Right ventricle myocardium inferior (tissue), 1 donor: ENCODE results near the gene SMIM36. TPM values are rescaled to one million over a fixed set of nuclear protein-coding genes. Genes with fewer than 3 reads are reported as not detected.
"Not testable (repeated sequence)": the region's sequence is repeated elsewhere in the genome, so short reads cannot be mapped to it uniquely, and the experiment has no call there.

Experiments used
- ATAC-seq: fragments of 200-7000 bp; cut with Tn5 transposase; one replicate; pipeline ENCODE4 v1.9.1; 2020; ENCODE audit warnings: mild to moderate bottlenecking, moderate library complexity
- DNase-seq: peaks from one replicate; pipeline ENCODE4 v3.0.0; 2021; ENCODE audit errors: missing footprints
- intact Hi-C: fragments of 100-400 bp; cut with DNase I; formaldehyde crosslinking; loops from one replicate; pipeline ENCODE4 v1.11.0; 2022
- total RNA-seq: library from RNA; stranded (reverse); fragmentation: NEBNext Ultra II Directional; extraction: Animal tissue kit (Norgen Biotek cat#: 25700); gene quantifications from one replicate; pipeline ENCODE4 v1.2.1, GENCODE V29; 2021
- donor health status: DM: no; HTN: yes; CAD: no; lungs with severe emphysema.

The SMIM36 gene
- total RNA-seq, 1 donor from 2014 or later, result not detected

DNA sequence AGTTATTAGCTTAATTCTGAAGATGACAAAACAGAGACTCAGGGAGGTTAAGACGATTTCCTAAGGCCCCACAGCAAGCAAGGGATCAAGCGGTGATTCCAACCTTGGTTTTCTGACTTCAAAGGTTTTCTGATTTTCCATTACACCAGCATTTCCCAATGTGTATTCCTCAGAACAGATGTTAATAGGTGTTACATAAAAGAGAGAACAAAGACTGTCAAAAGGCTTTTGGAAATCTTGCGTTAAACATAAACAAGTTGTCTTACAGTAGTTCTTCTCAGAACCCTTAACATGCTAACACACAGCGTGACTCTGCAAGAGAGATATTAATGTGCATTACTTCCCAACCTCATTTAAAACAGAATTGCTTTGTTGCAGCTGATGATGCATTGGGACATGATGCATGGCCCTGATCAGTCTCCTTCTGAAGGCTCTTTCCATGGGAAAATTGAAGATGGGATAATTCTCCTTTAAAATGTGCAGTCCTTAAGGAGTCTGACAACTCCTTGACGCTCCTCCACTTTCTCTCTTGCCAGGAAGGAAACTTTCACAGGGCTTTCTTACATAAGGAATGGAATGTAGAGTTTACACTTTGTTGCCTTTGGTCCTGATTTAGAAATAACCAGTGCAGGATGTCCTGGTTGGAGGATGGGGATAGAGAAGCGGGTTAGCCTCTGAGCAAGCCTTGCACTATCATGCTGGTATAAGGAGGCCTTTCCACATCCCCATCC, 68.1 kb downstream of the SMIM36 start:
- intact Hi-C loops, result no loop called here
- no peak for ATAC-seq
- no peak for DNase-seq

DNA sequence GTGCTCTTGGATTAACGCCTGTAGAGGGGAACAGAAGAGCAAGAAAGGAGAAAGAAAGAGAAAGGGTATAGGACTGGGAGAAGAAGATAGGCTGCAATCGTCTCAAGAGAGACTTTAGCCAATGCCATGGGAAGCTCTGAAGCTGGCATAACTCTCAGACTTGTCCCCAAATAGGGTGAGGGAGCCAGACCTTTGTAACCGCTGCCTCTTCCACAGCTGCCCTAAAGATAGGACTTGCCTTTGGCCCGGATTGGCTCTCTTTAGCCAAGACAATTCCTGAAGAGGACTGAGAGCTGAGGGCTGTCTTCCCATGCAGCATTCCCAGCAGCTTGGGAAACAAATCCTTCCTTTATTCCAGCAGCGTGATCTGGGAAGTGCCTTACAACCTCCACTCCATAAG, 68.8 kb downstream of the SMIM36 start:
- no peak for DNase-seq
- peak; percentile 75 for ATAC-seq
- intact Hi-C loops, result no loop called here

- intact Hi-C loops, result no loop called here
Measured at GRCh38 chr17:55441544-55441943, 69.7 kb downstream of the SMIM36 start.

DNA sequence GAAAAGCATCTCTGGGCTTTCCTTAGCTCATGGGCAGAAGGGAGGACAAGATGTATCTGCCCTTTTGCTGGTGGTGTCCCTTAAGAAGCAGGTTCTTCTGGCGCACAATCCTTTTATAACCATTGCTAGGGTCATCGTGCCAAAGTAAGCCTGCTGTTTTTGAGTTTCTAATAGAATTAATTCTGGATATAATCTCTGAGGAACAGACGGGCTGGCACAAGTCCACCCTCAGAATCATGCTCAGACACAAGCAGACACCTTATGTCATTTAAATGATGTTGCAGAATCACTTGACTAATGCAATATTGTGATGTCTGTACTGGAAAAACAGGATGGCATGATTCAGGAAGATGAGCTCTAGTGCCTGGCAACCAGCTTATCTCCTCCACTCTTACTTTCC, 70.9 kb downstream of the SMIM36 start:
- intact Hi-C loops, result no loop called here
- DNase-seq, result no peak
- no peak for ATAC-seq

More at GRCh38 chr17:55441544-55441943, 69.7 kb downstream of the SMIM36 start:
- no peak for DNase-seq
- no peak for ATAC-seq

- no peak for ATAC-seq
- no peak for DNase-seq
Measured at GRCh38 chr17:55437159-55437605, 74.1 kb downstream of the SMIM36 start.

DNA sequence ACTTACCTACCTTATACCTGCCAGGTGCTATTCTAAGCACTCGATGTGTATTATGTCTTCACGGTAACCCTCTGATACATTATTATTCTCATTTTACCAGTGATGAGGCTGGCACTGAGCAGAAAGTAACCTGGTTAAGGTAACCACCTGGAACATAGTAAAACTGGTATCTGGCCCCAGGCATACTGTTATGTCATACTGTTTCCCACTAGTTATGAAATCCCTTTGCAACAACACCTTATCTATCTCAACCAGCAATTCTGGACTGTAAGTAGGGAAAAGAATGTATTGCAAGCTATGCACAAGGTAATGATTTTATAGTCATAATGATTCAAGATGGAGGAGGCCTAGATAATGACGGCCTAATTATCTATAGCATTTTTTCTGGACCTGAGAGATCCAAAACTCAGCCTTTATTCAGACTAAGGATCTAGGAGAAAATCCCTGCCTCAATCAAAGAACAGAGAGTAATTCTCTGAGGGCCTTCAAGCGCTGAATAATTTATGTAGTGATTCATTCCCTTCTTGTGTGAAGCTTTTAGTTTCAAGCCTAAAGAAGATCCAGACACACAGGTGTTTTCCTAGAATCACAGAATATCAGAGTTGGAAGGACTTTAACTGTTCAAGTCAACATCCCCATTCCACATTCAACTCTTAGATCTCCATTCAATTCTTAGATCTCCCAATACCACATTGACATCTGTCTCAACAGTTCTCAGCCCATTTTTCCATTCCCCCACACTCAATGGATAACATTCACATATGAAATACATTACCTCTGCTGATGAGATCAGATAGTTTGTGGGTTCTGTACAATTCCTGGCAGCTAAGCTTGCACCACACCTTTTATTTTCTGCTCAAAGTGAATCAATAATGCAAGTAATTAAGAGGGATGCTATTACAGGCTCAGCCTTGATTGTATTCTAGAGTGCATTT, 74.8 kb downstream of the SMIM36 start:
- DNase-seq, result no peak
- intact Hi-C loops, result no loop called here
- no peak for ATAC-seq

More at GRCh38 chr17:55437159-55437605, 74.1 kb downstream of the SMIM36 start:
- intact Hi-C loops, result no loop called here

DNA sequence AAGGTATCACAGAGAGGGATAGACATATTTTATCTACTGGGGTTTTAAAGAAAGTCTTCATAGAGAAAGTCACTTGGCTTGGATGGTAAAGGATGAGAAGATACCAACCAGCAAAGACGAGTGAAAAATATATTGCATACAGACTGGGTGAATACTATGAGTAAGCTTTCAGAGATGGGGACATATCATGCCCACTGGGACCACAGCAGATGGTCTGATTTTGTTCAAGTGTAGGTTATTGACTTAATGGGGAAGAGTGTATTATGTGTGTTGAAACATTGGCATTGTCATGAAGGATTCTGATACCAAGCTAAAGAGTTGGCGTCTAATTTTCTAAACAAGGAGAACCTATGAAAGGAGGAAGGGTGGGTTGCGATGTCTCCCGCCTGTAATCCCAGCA, 75.8 kb downstream of the SMIM36 start:
- no peak for ATAC-seq
- intact Hi-C loops, result no loop called here
- DNase-seq, result no peak

DNA sequence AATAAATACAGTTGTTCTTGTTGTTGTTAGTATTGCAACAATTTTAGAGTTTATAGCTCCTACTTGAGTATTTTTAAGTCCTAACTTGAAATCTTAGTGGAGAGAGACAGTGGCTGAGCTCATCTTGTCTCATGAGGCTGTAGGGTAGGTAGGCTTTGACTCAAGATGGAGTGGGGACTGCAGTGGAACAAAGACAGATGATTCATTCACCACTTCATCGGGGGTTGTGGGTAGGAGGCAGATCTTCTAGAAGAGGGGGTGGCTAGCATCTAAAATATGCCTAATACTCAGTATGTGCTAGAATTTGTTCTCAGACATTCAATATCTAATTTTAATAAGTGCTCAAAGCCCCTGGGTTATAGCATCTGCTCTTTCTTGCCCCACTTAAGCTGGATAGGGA, 76.5 kb downstream of the SMIM36 start:
- DNase-seq (no peak), ATAC-seq (no peak)
- intact Hi-C loops, result no loop called here

- DNase-seq, result no peak
- ATAC-seq, result peak; percentile 14
- intact Hi-C loops, result no loop called here
Measured at GRCh38 chr17:55433629-55434422, 77.4 kb downstream of the SMIM36 start.

DNA sequence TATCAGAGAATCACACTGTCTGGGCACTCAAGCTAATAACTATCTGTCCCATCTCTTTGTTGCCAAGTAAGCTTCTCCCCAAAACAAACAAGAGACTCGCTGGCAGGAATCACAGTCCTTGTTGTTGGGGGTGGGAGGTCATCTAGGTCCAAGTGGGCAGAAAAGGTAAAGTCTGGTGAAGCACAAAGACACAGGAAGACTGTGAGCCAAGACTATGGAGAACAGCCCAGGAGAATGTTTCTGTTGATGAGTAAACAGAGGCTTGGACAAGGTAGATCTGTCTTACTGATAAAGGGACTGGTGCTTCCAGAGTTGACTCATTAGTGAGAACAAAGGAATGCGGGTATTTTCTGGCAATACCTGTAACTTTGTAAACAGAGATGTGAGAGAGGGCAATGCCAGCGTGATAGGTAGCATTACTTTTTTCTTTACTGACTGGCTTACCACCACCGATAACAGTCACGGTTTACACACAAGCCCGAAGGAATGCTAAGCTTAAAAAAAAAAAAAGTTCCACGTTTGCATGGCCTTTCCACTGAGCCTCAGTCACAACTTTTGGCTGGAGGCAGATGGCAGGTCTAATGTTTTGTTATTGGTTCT, 78.1 kb downstream of the SMIM36 start:
- intact Hi-C loops, result no loop called here
- no peak for DNase-seq
- ATAC-seq, result no peak

DNA sequence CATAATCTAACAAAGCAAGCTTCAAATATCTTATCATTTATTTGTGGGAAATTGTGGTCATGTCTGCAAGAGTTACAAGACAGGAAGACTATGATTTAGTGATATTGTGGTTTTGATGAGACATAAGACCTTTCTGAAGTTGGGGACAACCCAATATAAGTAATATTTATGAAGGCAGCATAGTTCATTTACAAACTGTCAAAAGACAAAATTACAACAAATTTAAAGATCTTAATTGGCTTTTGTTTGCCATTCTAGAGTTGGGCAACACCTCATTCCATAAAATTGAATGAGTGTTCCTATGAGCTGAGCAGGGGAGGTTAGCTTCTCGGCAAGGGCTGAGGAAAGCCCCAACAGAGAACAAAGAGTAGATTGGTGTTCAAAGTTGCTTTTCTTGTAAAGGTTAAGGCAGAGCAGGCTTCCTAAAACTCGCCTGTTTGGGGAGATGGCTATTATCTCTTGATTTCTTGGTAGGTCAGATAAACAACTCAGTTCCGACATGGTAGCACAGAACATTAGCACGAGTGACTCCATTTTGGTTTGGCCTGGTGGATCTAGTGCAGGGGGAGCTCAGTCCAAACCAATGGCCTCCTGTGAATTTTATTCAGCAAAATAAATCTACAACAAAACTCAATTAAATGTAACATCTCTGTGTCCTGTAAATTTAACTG, 78.8 kb downstream of the SMIM36 start:
- DNase-seq (no peak), ATAC-seq (no peak)
- intact Hi-C loops, result no loop called here

GRCh38 chr17:55431914-55432313, 79.3 kb downstream of the SMIM36 start:
- intact Hi-C loops, DNase-seq, ATAC-seq: not testable (repeated sequence)

DNA sequence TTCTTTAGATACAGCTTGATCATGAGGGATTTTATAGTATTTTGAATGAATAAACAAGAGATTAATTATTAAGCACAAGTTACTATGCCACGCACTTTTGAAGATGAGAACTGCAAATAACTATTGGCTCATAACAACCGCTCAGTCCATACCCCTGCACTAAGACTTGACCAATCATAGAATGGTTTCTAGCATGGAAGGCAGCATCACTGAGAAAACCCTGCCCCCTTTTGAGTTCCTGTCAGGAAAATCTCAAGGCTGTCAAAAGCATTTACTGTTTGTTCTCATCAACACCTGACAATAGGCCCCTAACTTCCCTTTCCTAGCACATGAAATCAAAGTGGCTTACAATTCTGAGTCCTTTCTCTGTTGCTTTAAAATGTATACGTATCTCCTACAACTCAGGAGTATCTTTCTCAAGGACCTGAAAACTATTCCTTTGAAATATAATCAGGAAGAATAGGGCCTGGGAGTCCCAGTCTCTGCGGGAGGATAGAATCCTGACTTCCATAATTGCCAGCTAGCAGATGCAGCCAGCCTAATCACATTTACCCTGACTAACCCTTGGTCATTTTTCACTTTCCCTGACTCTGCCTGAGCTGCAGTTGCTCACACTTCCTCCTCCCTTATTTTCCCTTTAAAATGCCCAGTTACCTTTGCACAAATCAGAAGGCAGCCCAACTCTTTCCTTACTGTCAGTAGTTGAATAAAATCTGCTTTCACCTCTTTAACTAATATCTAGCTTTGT, 80.5 kb downstream of the SMIM36 start:
- peak; percentile 87 for ATAC-seq
- DNase-seq, result no peak
- intact Hi-C loops, result no loop called here

- ATAC-seq (no peak), DNase-seq (no peak)
- intact Hi-C loops, result no loop called here
Measured at GRCh38 chr17:55427587-55427882, 83.7 kb downstream of the SMIM36 start.

DNA sequence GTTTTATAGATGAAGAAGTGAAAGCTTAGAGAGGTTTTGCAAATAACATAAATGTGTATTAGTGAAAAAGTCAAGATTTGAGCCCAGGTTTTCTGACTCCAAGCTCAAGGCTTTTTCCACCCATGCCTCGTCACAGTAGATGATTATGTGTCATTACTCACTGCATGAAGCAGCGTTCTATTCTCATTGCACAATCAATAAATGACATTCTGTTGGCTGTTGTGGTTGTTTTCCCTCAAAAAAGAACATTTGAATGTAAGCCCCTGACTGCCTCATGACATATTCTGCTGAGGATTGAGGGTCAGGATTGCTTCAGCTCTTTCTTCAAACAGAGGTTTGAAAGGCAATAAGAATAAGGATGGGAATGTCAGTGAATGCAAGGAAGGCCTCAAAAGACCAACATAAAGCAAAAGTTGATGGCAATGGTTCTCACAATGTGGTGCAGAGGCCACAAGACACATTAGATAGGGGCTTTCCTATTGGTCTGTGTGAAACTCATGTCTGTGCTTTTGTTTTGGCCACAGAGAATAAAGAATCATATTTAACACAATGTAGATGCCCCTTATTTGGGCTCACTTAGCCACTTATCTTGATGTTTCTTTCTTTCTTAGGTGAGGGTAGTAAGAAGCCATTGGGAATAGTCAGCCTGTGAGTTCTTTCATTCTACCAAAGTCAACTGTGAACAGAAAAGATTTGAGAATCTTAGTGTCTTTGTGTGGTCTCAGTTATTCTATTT, 84.2 kb downstream of the SMIM36 start:
- ATAC-seq (no peak), DNase-seq (no peak)
- intact Hi-C loops, result no loop called here

GRCh38 chr17:55424893-55425540, 86.2 kb downstream of the SMIM36 start:
- DNase-seq (no peak), ATAC-seq (no peak)
- intact Hi-C loops, result loop anchor here (5.0 kb wide), 3 partner anchors 138 to 327 kb away; partner anchors contain the start of gene PCTP
